Measurements from ENCODE around the gene HMGCS1. TPM values are rescaled to one million over a fixed set of nuclear protein-coding genes. Genes with fewer than 3 reads are reported as not detected.

HMGCS1 gene
- total and polyA plus RNA-seq, 2 of the 13 experiments (the other 11 are each of a cell fraction or from before 2014, with no cell fraction given), result 56.8 to 318 TPM

DNA sequence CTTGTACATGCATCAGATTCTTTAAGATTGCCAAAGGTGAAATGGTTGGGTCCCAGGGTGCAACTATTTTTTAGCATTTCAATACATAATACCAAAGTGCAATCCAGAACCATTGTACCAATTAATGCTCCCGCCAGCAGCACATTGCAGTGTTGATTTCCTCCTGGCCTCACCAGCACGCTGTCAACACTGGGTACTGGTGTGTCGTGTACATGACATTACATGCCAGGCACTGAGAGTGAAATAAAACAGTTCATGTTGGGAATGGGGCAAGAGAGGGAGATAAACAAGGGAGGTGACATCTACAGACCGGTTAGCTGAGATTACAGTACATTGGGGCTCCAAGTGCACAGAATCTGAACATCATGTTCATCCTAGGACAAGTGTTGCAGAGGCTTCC lies 37.8 kb downstream of the HMGCS1 start:
- Histone ChIP-seq H3K27ac (ENCODE audit: extremely low read length, insufficient read depth, low read length) (no peak overlapping the region), H3K36me3 (replicated peaks in 1 of 2; ENCODE audit: control insufficient read depth in 1 of 2, insufficient read depth in 2 of 2, low read length in 2 of 2) (no peaks in the 10 kb centered on the region), H2AFZ (ENCODE audit: low read length) (no peak overlapping the region), H3K4me2 (ENCODE audit: low read depth, low read length) (no peak overlapping the region), H3K4me1 (ENCODE audit: insufficient read depth, low read length) (0 out of 2 replicates have a peak, but pooled peaks cover 4% of the 10 kb centered on the region), H3K27me3 (ENCODE audit: control insufficient read depth in 1 of 2, insufficient read depth in 2 of 2, low read length in 2 of 2) (peaks cover 2 to 3% of the 10 kb centered on the region in 2 experiments; a peak in 1 of 5 replicates), H3K79me2 (ENCODE audit: insufficient read depth, low read length) (no peaks in the 10 kb centered on the region), H3K9me3 (ENCODE audit: low read length) (no peaks in the 10 kb centered on the region), H3K9ac (ENCODE audit: insufficient read depth, low read depth, low read length) (no peak overlapping the region), H4K20me1 (ENCODE audit: insufficient read depth, low read length) (no peaks in the 10 kb centered on the region), H3K4me3 (replicated peaks in 1 of 3; ENCODE audit: insufficient read depth in 1 of 3, low read depth in 2 of 3, low read length in 3 of 3) (no peak overlapping the region)
- 52% methylated on average over 4 of the region's 4 CpGs for WGBS (ENCODE audit: low lambda C conversion rate)
- POLR2A ChIA-PET, result no interaction called here
- in situ Hi-C loops (cut with HindIII; ENCODE audit: extremely low pct_ligation_motif_present, low pct_unique_long_range_greater_than_20kb) (no loop called here), intact Hi-C loops (cut with micrococcal nuclease; ENCODE audit: unreplicated experiment) (no loop called here)
- CTCF ChIA-PET (ENCODE audit: low intra/inter-chr PET ratio, low total read pairs), result no interaction called here
- BruUV-seq (replicated peaks), result no TSS peak
- TF ChIP-seq ZNF589 (CRISPR knock-in tag; conservative IDR thresholded peaks at IDR 0.05) (no peak), YY1 (IDR thresholded peaks at IDR 0.05; ENCODE audit: insufficient read depth, insufficient replicate concordance, low read depth, low read length) (no peak), ZNF703 (CRISPR knock-in tag; IDR thresholded peaks at IDR 0.05; ENCODE audit: borderline replicate concordance) (no peak), NFATC3 (CRISPR knock-in tag; IDR thresholded peaks at IDR 0.05) (no peak), JUND (CRISPR knock-in tag; IDR thresholded peaks at IDR 0.05) (no peak), GLI4 (CRISPR knock-in tag; IDR thresholded peaks at IDR 0.05; ENCODE audit: borderline replicate concordance) (no peak), RAD21 (CRISPR knock-in tag; IDR thresholded peaks at IDR 0.05) (no peak), KAT7 (CRISPR knock-in tag; IDR thresholded peaks at IDR 0.05; ENCODE audit: borderline replicate concordance) (no peak), EZH2 (conservative IDR thresholded peaks at IDR 0.05; ENCODE audit: low read depth, low read length) (no peak), ASH2L (IDR thresholded peaks at IDR 0.05; ENCODE audit: insufficient read length, low read depth, low read length) (no peak), MAFF (IDR thresholded peaks at IDR 0.05; ENCODE audit: low read depth, low read length) (no peak), ZNF577 (CRISPR knock-in tag; IDR thresholded peaks at IDR 0.05; ENCODE audit: borderline replicate concordance, low read depth) (no peak), ZFP36 (IDR thresholded peaks at IDR 0.05; ENCODE audit: borderline replicate concordance, low read depth, low read length, partially characterized antibody) (no peak)
- TF ChIP-seq, protein P1, sequence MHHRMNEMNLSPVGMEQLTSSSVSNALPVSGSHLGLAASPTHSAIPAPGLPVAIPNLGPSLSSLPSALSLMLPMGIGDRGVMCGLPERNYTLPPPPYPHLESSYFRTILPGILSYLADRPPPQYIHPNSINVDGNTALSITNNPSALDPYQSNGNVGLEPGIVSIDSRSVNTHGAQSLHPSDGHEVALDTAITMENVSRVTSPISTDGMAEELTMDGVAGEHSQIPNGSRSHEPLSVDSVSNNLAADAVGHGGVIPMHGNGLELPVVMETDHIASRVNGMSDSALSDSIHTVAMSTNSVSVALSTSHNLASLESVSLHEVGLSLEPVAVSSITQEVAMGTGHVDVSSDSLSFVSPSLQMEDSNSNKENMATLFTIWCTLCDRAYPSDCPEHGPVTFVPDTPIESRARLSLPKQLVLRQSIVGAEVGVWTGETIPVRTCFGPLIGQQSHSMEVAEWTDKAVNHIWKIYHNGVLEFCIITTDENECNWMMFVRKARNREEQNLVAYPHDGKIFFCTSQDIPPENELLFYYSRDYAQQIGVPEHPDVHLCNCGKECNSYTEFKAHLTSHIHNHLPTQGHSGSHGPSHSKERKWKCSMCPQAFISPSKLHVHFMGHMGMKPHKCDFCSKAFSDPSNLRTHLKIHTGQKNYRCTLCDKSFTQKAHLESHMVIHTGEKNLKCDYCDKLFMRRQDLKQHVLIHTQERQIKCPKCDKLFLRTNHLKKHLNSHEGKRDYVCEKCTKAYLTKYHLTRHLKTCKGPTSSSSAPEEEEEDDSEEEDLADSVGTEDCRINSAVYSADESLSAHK (CRISPR knock-in tag; IDR thresholded peaks at IDR 0.05; ENCODE audit: borderline replicate concordance), result no peak
- TF ChIP-seq, protein P2, sequence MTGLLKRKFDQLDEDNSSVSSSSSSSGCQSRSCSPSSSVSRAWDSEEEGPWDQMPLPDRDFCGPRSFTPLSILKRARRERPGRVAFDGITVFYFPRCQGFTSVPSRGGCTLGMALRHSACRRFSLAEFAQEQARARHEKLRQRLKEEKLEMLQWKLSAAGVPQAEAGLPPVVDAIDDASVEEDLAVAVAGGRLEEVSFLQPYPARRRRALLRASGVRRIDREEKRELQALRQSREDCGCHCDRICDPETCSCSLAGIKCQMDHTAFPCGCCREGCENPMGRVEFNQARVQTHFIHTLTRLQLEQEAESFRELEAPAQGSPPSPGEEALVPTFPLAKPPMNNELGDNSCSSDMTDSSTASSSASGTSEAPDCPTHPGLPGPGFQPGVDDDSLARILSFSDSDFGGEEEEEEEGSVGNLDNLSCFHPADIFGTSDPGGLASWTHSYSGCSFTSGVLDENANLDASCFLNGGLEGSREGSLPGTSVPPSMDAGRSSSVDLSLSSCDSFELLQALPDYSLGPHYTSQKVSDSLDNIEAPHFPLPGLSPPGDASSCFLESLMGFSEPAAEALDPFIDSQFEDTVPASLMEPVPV (CRISPR knock-in tag; IDR thresholded peaks at IDR 0.05), result no peak
- TF ChIP-seq, protein P3, sequence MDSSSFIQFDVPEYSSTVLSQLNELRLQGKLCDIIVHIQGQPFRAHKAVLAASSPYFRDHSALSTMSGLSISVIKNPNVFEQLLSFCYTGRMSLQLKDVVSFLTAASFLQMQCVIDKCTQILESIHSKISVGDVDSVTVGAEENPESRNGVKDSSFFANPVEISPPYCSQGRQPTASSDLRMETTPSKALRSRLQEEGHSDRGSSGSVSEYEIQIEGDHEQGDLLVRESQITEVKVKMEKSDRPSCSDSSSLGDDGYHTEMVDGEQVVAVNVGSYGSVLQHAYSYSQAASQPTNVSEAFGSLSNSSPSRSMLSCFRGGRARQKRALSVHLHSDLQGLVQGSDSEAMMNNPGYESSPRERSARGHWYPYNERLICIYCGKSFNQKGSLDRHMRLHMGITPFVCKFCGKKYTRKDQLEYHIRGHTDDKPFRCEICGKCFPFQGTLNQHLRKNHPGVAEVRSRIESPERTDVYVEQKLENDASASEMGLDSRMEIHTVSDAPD (CRISPR knock-in tag; IDR thresholded peaks at IDR 0.05), result no peak
- TF ChIP-seq, protein P4, sequence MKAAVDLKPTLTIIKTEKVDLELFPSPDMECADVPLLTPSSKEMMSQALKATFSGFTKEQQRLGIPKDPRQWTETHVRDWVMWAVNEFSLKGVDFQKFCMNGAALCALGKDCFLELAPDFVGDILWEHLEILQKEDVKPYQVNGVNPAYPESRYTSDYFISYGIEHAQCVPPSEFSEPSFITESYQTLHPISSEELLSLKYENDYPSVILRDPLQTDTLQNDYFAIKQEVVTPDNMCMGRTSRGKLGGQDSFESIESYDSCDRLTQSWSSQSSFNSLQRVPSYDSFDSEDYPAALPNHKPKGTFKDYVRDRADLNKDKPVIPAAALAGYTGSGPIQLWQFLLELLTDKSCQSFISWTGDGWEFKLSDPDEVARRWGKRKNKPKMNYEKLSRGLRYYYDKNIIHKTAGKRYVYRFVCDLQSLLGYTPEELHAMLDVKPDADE (CRISPR knock-in tag; IDR thresholded peaks at IDR 0.05), result no peak
- FAIRE-seq (no peak), ATAC-seq (no peak), DNase-seq (ENCODE audit: low spot score) (no peak)
